ENCODE data around the gene TMA7. TPM values are rescaled to one million over a fixed set of nuclear protein-coding genes. Genes with fewer than 3 reads are reported as not detected.

The TMA7 gene
- total RNA-seq, 1 donor from 2014 or later = 390 TPM

- no peak for DNase-seq (ENCODE audit: extremely low read depth, low read depth, low spot score)
These were observed 17.8 kb upstream of the TMA7 start for GRCh38 chr3:48422272-48422671.

- DNase-seq (ENCODE audit: extremely low read depth, low read depth, low spot score) = no peak
These were observed 17.4 kb upstream of the TMA7 start for GRCh38 chr3:48422681-48423080.

- DNase-seq (ENCODE audit: extremely low read depth, low read depth, low spot score) = no peak
These were observed 16.7 kb upstream of the TMA7 start for GRCh38 chr3:48423241-48423882.

GRCh38 chr3:48423883-48424695 lies 16.0 kb upstream of the TMA7 start:
- no peak for DNase-seq (ENCODE audit: extremely low read depth, low read depth, low spot score)

- DNase-seq (ENCODE audit: extremely low read depth, low read depth, low spot score) = no peak
These were observed 14.7 kb upstream of the TMA7 start for GRCh38 chr3:48425281-48425812.

- no peak for DNase-seq (ENCODE audit: extremely low read depth, low read depth, low spot score)
These were observed 13.6 kb upstream of the TMA7 start for GRCh38 chr3:48426401-48426909.

- DNase-seq (ENCODE audit: extremely low read depth, low read depth, low spot score) = no peak
These were observed 13.0 kb upstream of the TMA7 start for GRCh38 chr3:48426944-48427629.

- no peak for DNase-seq (ENCODE audit: extremely low read depth, low read depth, low spot score)
These were observed 12.5 kb upstream of the TMA7 start for GRCh38 chr3:48427630-48427962.

- DNase-seq (ENCODE audit: extremely low read depth, low read depth, low spot score) = no peak
These were observed 11.9 kb upstream of the TMA7 start for GRCh38 chr3:48428088-48428571.

GRCh38 chr3:48428572-48429316 lies 11.3 kb upstream of the TMA7 start:
- no peak for DNase-seq (ENCODE audit: extremely low read depth, low read depth, low spot score)

- no peak for DNase-seq (ENCODE audit: extremely low read depth, low read depth, low spot score)
These were observed 10.6 kb upstream of the TMA7 start for GRCh38 chr3:48429317-48429959.

GRCh38 chr3:48429960-48430707 lies 9.9 kb upstream of the TMA7 start, which contains the start of gene PLXNB1:
Gene PLXNB1 (minus strand): TSS chr3:48430086. CDS start chr3:48424611, 5,475 bp downstream.
- no peak for DNase-seq (ENCODE audit: extremely low read depth, low read depth, low spot score)

- DNase-seq (ENCODE audit: extremely low read depth, low read depth, low spot score) = no peak
These were observed 9.4 kb upstream of the TMA7 start for GRCh38 chr3:48430708-48431101.

GRCh38 chr3:48431224-48432029 lies 8.6 kb upstream of the TMA7 start:
- no peak for DNase-seq (ENCODE audit: extremely low read depth, low read depth, low spot score)

GRCh38 chr3:48432411-48433371 lies 7.4 kb upstream of the TMA7 start:
- DNase-seq (ENCODE audit: extremely low read depth, low read depth, low spot score) = no peak

- DNase-seq (ENCODE audit: extremely low read depth, low read depth, low spot score) = no peak
These were observed 6.5 kb upstream of the TMA7 start for GRCh38 chr3:48433472-48434118.

Measured in glomerular endothelial cell (primary cell).